AG09319 (cell line): ENCODE results near the gene LRRC8C.

ENCODE experiments used
- DNase-seq: peaks from one replicate; pipeline ENCODE4 v3.0.0-alpha.2; 2010; ENCODE audit warnings: low read depth; ENCODE audit errors: extremely low read depth
- CTCF ChIP-seq: IDR thresholded peaks from 2 replicates; pipeline ENCODE4 v1.5.1; 2011; ENCODE audit warnings: low read depth, mild to moderate bottlenecking, inconsistent platforms, low read length, moderate library complexity

LRRC8C gene

DNA sequence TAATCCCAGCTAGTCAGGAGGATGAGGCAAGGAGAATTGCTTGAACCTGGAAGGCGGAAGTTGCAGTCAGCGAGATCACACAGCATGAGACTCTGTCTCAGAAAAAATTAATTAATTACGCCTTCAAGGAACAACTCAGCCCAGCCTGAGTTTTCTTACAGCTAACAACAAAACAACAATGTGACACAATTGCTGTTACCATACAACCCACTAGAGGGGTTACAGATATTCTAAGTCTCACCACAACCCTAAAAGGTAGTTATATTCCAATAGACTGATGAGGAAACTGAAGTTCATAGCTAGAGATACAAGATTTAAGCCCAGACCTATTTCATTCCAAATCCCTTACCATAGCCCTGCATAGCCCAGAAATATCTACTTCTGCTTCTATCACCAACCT, 2.9 kb upstream of the LRRC8C start:
- DNase-seq, result no peak
- no peak for TF ChIP-seq CTCF

DNA sequence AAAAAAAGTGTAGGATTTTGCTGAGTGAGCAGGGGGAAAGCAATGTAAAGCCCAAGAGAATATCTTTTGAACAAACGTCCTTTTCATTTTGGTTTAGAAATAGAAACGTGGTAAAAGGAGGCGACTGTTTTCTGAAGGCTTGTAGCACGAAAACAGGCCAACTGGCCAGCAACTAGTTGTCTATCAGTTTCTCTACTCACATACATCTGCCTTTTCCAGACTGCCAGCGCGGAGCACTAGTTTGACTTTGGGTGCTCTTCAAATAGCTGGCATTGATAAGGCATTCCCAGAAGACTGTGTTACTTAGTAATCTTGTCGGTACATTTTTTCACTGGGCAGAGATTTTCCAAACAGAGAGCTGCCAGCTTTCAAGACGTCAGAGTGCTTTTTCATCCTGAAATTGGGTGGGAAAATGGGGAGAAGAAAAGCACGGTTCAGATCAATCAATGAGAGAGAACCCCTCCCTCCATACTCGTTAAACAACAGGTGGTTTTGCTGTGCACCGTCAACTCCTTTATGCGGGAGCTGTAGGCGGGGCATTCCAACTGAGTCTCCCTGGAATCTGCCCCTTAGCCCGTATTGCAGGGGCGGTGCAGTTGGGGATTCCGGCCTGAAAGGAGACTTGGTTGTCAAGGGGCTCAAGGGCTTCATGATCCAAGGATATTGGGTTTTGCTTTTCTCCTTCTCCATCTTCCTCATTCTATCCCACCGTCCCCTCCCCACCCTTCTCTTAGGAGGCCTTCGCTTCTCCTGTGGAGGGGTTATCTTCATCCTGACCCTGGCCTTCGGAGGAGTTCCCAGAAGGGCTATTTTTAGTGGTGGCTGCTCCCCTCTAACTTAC, 884 bp upstream of the LRRC8C start:
- DNase-seq, result no peak

GRCh38 chr1:89633248-89633799, 404 bp downstream of the LRRC8C start:
- TF ChIP-seq CTCF, result no peak
- DNase-seq, result no peak

More for the DNA sequence above, 884 bp upstream of the LRRC8C start:
- no peak for TF ChIP-seq CTCF

- no peak for DNase-seq
- TF ChIP-seq CTCF, result no peak
Measured at GRCh38 chr1:89633800-89634625, 1.1 kb downstream of the LRRC8C start.

GRCh38 chr1:89635825-89636815, 3.2 kb downstream of the LRRC8C start:
- DNase-seq, result no peak
- no peak for TF ChIP-seq CTCF

DNA sequence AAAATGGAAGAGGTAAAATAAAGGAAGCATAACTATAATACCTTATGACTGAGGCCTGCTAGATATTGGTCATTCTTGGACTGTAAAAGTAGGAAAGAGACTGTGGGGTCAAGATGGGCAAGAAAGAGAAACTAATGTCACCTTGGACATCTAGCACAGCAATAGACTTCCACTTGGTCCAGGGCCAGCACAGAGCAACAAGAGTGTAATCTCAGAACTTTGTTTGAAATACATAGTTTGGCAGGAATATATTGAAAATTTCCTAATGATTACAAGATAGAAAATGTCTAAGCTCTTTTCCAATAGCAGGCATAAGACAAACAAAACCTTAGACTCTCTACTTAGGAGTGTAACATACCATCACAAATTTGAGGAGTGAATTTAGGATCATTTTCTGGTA, 4.6 kb downstream of the LRRC8C start:
- TF ChIP-seq CTCF, result no peak
- DNase-seq, result no peak
